Ascending aorta (tissue), 2 donors: ENCODE results near the gene STX7. TPM values are rescaled to one million over a fixed set of nuclear protein-coding genes. Genes with fewer than 3 reads are reported as not detected.

Source experiments
- DNase-seq, 2 donors: peaks; one replicate each; pipeline ENCODE4 v3.0.0-alpha.2; 2019; ENCODE audit warnings: low spot score in 2 of 2
- H3K27ac ChIP-seq, 2 donors: fragments of 200-600 bp; sonication (generic); one replicate each; pipeline ENCODE4 v1.5.1; 2016 to 2017; ENCODE audit warnings: mild to moderate bottlenecking in 1 of 2
- H3K27me3 ChIP-seq: fragments of 200-600 bp; sonication (generic); one replicate; pipeline ENCODE4 v1.5.1; 2017
- H3K36me3 ChIP-seq, 2 donors: fragments of 200-600 bp; sonication (generic); one replicate each; pipeline ENCODE4 v1.5.1; 2016
- H3K4me1 ChIP-seq, 2 donors: fragments of 200-600 bp; sonication (generic); one replicate each; pipeline ENCODE4 v1.5.1; 2016 to 2017; ENCODE audit warnings: mild to moderate bottlenecking in 1 of 2
- H3K4me3 ChIP-seq, 2 donors: fragments of 200-600 bp; sonication (generic); one replicate each; pipeline ENCODE4 v1.5.1; 2016 to 2017; ENCODE audit warnings: mild to moderate bottlenecking in 1 of 2
- H3K9me3 ChIP-seq, 2 donors: fragments of 200-600 bp; sonication (generic); one replicate each; pipeline ENCODE4 v1.5.1; 2016
- intact Hi-C: fragments of 100-400 bp; cut with DNase I; formaldehyde crosslinking; loops from one replicate; pipeline ENCODE4 v1.15.1; 2023
- total RNA-seq: library from RNA; depleted of rRNA; stranded (reverse); fragments of >200 nt; gene quantifications from one replicate; pipeline ENCODE4 v1.1.0, GENCODE V29; 2016
- TF ChIP-seq, protein P1 (sequence below), 3 experiments: fragments of 200-600 bp in 2 of 3; fragments of 450-650 bp in 1 of 3; sonication (generic) in 2 of 3; IDR thresholded peaks; one replicate each; pipeline ENCODE4 v1.5.1; 2016 to 2019; ENCODE audit warnings: antibody characterized with exemption in 3 of 3, mild to moderate bottlenecking in 1 of 3, moderate library complexity in 1 of 3

Gene STX7
- total RNA-seq, 1 donor from 2014 or later: 18.3 TPM

DNA sequence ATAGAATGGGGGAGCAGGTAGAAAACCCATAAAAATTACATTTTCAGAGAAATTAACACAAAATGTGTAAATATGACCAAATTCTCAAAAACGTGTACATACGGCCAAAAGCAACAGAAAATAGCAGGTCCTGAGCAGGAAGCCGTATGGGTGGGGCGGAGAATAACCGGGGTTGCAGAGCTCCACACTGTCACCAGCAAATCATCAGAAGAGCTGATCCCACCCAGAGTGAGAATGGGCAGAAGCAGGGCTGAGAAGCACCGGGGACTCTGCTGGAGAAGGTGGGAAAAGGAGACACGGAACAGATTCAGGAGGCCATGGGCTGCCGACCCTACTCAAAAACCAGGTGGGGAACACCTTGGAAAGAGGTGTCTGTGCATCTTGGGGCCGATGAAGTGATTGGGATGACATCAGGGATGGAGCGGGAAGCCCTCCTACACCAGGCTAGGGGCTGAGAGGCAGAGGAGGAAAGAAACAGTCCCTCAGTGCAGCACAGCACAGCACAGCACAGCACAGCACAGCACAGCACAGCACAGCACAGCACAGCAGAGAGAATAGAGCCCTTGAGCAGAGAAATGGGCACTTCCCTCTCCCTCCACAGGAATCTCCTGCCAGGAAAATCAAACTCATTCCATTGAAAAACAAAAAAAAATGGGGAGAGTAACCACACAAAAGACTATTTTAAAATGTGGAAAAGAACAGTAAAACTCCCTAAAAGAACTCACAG, 22.3 kb downstream of the STX7 start:
- Histone ChIP-seq H3K9me3 (no peaks in the 10 kb centered on the region), H3K27ac (peak overlapping the region; percentile 70 to 77), H3K4me3 (peak overlapping the region in 1 of 2 donors; percentile 43), H3K36me3 (no peaks in the 10 kb centered on the region), H3K4me1 (peaks cover 8 to 30% of the 10 kb centered on the region in 2 donors), H3K27me3 (no peaks in the 10 kb centered on the region)
- TF ChIP-seq, protein P1, sequence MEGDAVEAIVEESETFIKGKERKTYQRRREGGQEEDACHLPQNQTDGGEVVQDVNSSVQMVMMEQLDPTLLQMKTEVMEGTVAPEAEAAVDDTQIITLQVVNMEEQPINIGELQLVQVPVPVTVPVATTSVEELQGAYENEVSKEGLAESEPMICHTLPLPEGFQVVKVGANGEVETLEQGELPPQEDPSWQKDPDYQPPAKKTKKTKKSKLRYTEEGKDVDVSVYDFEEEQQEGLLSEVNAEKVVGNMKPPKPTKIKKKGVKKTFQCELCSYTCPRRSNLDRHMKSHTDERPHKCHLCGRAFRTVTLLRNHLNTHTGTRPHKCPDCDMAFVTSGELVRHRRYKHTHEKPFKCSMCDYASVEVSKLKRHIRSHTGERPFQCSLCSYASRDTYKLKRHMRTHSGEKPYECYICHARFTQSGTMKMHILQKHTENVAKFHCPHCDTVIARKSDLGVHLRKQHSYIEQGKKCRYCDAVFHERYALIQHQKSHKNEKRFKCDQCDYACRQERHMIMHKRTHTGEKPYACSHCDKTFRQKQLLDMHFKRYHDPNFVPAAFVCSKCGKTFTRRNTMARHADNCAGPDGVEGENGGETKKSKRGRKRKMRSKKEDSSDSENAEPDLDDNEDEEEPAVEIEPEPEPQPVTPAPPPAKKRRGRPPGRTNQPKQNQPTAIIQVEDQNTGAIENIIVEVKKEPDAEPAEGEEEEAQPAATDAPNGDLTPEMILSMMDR (IDR thresholded peaks at IDR 0.05): no peak
- DNase-seq: no peak
- intact Hi-C loops: loop anchor here (2.0 to 10.0 kb wide), 2 partner anchors 22 to 866 kb away; partner anchors contain the start of genes MED23 and STX7

- DNase-seq: peak in 1 of 2 donors; percentile 74
- TF ChIP-seq, protein P1 (IDR thresholded peaks at IDR 0.05): no peak
- Histone ChIP-seq H3K27ac (peak overlapping the region; percentile 70 to 77), H3K27me3 (no peaks in the 10 kb centered on the region), H3K9me3 (no peaks in the 10 kb centered on the region), H3K4me1 (peaks cover 8 to 28% of the 10 kb centered on the region in 2 donors), H3K36me3 (no peaks in the 10 kb centered on the region), H3K4me3 (peak overlapping the region in 1 of 2 donors; percentile 43)
- intact Hi-C loops: loop anchor here (2.0 to 10.0 kb wide), 2 partner anchors 23 to 865 kb away; partner anchors contain the start of genes MED23 and STX7
These were observed 22.9 kb downstream of the STX7 start for GRCh38 chr6:132490024-132490423.

GRCh38 chr6:132489376-132489775, 23.5 kb downstream of the STX7 start:
- intact Hi-C loops: no loop called here
- H3K4me3 ChIP-seq: no peak overlapping the region
- no peaks in the 10 kb centered on the region for H3K36me3 ChIP-seq
- peak overlapping the region; percentile 70 to 77 for H3K27ac ChIP-seq
- H3K4me1 ChIP-seq: peaks cover 8 to 28% of the 10 kb centered on the region in 2 donors
- no peaks in the 10 kb centered on the region for H3K9me3 ChIP-seq
- TF ChIP-seq, protein P1 (IDR thresholded peaks at IDR 0.05): no peak
- no peak for DNase-seq
- no peaks in the 10 kb centered on the region for H3K27me3 ChIP-seq

DNA sequence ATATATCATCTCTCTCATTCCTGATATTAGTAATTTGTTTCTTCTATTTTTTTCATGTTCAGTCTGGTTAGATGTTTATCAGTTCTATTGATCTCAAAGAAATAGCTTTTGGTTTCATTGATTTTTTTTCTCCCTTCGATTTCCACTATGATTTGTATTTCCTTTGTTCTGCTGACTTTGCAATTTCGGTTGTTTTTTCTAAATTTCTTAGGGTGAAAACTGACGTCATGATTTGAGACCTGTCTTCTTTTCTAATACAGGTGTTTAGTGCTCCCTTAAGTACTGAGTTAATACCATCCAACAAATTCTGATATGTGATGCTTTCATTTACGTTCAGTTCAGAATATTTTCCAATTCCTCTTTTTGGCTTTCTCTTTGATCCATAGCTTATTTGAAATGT, 25.2 kb downstream of the STX7 start:
- Histone ChIP-seq H3K4me1 (peaks cover 8 to 33% of the 10 kb centered on the region in 2 donors), H3K4me3 (no peak overlapping the region), H3K36me3 (no peaks in the 10 kb centered on the region), H3K9me3 (no peaks in the 10 kb centered on the region), H3K27me3 (no peaks in the 10 kb centered on the region), H3K27ac (no peak overlapping the region)
- TF ChIP-seq, protein P1 (IDR thresholded peaks at IDR 0.05): no peak
- intact Hi-C loops: no loop called here
- no peak for DNase-seq

- Histone ChIP-seq H3K27ac (no peak overlapping the region), H3K4me1 (peaks cover 0 to 14% of the 10 kb centered on the region in 2 donors), H3K36me3 (no peaks in the 10 kb centered on the region), H3K4me3 (no peak overlapping the region), H3K27me3 (no peaks in the 10 kb centered on the region), H3K9me3 (no peaks in the 10 kb centered on the region)
- intact Hi-C loops: loop anchor here (1.0 to 5.0 kb wide), 3 partner anchors 187 to 557 kb away; no protein-coding TSS in a partner anchor
- DNase-seq: no peak
- TF ChIP-seq, protein P1 (IDR thresholded peaks at IDR 0.05): no peak
These were observed 28.3 kb downstream of the STX7 start for GRCh38 chr6:132484680-132485018.
